ENCODE results near the gene LATS1.
A peak's percentile ranks its signal among the peaks of the same experiment; 100 is the strongest.
"Not testable (repeated sequence)": the region's sequence is repeated elsewhere in the genome, so short reads cannot be mapped to it uniquely, and the experiment has no call there.

The LATS1 gene

DNA sequence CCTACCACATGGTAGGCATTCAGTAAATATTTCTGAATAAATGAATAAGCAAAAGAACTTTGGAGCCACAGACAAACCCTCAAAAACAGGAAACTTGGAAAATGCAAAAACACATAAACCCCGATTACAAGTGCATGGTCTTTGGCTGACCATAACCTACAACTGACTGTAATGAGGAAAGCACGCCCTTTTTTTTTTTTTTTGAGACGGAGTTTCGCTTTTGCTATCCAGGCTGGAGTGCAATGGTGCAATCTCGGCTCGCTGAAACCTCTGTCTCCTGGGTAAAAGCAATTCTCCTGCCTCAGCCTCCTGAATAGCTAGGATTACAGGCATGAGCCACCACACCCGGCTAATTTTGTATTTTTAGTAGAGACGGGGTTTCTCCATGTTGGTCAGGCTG, 11.9 kb upstream of the LATS1 start:
- DNase-seq, result no peak

DNA sequence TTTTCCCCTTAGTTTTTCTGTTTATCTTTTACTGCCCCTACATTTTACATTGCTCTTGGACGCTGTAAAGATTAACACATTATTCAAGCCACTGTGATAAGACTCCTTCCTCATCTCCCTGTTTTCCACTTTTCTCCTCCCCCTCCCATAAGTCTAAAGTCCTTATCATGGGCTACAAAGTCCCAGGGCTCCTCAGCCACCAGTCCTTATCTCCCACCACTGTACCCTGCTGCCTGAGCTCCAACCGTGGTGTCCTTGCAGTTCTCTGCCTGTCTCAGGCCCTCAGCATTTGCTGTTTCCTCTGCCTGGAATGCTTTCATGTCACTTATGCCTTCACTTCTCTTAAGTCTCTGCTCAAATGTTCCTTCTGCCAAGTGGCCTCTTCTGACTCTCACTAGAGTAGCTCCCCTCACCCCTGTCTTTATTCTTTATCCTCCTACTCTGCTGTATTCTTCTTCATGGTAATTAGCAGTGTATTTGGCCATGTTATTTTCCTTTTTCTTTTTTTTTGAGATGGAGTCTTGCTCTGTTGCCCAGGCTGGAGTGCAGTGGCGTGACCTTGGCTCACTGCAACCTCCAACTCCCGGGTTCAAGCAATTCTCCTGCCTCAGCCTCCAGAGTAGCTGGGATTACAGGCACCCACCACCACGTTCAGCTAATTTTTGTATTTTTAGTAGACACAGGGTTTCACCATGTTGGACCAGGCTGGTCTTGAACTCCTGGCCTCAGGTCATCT, 10.8 kb upstream of the LATS1 start:
- no peak for DNase-seq

DNA sequence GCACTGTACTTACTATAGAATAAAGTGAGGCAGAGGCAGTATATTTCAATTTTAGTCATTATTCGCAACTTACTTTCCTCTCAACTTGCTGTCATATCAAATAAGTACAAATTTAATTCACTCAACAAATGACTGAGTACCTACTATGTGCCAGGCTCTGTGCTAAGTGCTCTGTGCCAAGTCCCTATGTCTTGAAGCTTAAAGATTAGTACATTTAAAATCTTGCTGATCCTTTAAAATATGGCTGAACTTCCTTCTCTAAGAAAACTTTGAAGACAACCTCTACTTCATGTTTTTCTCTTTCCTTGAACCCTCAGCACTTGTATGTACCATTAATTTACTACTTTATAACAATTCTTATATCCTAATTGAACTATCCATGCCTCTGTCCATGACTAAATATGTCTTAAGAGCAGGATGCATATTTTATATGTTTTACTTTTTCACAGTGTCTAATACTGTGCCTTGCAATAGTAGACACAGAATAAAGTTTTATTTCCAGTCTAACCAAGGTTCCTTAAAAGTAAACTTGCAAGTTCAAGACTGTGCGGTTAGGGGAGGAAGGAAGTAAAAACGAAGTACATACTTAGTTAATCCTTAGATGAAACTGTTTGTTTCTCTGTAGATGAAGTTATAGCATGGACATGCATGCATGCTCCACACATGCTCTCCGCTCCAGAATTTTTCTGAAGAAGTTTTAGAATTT, 10.0 kb upstream of the LATS1 start:
- DNase-seq, result no peak

DNA sequence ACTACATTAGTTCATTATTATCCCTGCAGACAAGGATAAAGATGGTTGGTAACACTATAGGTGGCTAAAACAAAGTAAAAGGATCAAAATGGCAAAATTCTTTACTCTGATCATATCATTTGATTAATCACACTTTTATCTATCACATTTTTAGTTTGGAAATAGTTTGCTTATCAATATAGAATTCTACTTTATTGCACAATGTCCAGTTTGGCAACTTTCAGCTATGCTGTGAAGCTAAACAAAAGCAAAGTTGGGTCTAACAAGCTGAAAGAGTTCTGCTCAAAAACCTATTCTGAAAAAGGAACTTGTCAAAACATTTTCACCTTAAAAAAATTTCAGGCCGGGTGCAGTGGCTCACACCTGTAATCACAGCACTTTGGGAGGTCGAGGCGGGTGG, 7.9 kb upstream of the LATS1 start:
- no peak for DNase-seq

DNA sequence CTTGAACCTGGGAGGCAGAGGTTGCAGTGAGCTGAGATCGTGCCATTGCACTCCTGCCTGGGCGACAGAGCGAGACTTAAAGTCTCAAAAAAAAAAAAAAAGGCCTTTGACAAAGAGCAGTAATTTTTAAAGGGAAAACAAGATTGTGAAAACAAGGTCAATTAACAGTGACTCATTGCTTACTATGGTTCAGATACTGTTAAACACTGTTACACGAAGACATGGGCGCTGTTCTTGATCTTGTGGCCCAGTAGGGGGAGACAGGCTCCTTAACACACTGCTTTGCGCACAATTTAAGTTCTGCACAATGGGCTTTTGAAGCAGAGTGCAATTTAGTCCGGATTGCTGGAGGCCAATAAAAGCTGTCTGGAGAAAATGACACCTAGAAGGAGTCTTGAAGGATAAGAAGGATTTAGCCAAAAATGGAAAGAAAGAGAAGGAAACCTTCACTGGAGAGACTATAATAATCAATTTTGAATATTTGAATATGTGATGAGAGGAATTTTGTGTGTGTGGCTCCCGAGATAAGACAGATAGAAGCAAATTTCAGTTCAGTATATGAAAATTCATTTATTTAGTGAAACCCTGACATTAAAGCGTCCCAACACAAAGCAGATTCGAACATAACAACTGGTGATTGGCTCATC, 6.0 kb upstream of the LATS1 start:
- peak in 36 of 58 donors; percentile 1 to 75 (median 19) for DNase-seq

DNA sequence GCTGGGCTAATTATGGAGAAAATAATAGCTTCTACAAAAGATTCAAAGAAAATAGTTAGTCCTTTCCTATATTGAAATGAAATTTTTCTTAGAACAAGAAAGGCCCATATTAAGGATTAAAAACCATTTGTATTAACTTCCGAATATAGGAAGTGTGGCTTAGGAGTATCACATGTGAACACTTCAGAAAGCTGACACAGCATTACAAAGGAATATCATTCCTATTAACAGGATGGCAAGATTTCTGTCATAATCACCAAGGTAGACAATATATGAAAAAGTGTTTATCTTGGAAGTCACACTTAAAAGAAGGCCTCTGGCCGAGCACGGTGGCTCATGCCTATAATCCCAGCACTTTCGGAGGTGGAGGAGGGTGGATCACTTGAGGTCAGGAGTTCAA, 5.4 kb upstream of the LATS1 start:
- DNase-seq, result no peak

DNA sequence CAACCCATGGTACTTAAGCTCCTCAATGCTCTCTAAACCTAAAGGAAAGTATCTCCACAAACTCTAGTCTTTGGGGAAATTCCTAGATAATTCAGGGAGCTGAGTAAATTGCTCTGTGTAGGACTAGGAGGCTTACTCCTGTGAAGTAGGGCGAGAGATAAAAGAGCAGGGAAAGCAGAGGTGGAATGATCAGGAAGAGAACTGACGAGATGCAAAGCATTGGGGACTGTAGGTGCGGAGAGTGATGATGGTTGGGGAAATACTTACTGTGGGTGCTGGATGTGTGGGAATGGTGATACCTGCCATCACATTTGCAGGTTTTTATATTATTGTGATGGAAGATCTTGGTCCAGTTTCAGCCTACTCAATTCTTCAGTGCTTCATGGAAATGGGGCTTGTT, 1.6 kb upstream of the LATS1 start:
- DNase-seq, result no peak

DNA sequence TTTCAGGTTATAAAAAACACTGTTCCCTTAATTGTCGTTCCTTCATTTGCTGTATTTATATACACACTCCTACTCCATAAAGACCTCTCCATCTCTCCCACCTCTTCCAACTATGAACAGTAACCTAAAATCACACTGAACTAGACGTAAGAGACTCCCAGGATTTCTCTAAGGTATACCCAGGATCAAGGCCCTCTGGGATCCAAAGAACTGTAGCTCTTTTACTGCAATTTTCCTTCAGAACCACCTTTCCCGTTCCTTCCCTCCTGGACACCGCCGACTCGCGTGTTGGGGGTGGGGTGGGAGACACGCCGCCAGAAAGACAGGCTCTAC, 680 bp downstream of the LATS1 start:
- no peak for DNase-seq

DNA sequence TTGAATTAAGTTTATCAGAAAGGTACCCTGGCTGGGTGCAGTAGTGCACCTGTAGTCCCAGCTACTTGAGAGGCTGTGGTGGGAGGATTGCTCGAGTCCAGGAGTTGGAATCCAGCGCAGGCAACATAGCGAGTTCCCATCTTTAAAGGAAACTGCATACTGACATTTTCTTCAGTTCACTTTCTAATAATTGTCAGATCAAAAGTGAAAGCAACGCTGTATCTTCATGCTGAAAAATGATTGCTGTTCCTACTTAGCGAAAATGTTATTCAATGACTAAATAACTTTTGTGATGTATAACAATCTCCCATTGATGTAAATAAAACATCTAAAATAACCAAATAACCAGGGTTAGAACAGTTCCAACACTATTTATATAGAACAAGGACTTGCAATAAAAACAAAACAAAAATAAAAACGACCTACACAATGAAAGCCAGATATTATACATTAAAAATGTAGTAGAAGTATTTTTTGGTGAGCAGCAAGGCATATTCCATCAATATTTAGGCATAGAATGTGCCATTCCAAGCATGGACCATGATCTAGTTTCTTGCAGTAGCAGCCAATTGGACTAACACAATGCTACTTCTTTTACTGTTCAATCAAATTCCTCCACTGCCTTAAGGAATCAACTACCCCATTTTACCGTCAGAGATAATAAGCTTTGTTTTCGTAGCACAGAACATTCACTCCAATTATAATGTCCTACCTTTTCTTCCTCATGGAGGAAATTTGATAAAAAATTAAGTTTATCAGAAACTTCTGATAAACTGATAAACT, 1.5 kb downstream of the LATS1 start:
- no peak for DNase-seq

DNA sequence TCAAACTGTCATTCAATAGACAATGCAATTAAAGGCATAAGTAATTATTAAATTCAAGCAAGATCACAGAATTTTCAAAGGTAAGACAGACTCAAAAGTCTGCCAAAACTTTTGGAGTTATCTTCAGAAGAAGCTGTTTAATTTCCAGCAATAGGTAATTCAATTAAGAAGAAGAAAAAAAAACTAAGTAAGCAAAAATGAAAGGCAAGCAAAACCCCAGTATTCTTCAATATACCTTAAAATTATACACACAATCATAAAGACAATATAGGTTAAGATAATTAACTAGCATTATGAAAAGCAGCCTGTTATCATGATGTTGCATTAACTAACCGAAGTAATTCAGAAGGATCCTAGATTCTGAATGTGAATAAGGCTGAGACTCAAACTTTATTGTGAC, 3.5 kb downstream of the LATS1 start:
- no peak for DNase-seq

DNA sequence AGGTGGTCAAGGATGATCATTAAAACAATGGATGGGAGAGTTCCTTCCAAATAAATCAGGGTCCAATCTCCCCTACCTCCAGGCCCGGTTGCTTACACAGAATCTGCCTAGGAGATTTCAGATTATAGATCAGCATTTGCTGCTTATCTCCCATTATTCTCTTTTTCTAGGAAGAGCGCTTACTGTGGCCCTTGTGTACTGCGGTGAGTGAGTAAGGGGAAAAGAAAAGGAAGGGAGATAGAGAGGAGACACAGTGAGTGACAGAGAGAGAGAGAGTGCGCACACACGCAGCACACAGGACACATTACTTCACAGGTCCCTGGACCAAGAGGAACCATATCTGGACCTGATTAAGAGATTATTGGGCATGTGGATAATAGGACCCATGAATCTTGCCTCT, 6.2 kb downstream of the LATS1 start:
- DNase-seq, result no peak

DNA sequence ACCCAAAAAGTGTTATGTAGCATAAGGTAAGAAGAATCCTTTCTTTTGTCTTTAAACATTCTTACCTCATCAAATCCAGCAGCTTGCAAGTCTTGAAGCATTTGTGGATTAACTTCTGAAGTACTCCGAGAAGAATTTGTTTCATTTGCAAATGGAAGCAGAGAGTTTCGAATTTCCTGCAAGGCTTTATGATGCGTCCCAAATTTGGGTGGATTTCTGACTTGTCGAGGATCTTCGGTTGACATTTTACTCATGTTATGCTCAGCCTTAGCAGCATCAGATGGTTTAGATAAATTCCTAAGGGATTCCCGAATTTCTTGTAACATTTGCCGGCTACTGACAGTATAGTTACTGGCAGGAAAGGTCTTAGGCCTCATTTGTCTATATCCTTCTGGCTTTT, 16.2 kb downstream of the LATS1 start:
- DNase-seq, result no peak

DNA sequence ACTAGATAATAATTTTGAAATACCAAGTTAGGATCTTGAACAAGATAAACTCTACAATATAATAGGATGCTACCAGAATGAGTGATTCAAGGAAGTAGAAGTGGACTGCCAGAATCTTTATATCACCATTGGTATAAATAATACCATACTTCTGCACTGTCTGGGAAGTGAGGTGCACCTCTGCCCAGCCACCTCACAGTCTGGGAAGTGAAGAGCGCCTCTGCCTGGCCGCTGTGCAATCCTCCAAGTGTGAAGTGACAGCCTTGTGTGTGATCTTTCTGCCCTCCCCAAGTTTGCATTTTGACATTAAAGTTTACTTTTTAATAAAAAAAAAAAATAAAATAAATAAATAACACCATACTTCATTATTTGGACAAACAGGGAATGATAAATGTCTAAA, 18.8 kb downstream of the LATS1 start:
- DNase-seq, result no peak

DNA sequence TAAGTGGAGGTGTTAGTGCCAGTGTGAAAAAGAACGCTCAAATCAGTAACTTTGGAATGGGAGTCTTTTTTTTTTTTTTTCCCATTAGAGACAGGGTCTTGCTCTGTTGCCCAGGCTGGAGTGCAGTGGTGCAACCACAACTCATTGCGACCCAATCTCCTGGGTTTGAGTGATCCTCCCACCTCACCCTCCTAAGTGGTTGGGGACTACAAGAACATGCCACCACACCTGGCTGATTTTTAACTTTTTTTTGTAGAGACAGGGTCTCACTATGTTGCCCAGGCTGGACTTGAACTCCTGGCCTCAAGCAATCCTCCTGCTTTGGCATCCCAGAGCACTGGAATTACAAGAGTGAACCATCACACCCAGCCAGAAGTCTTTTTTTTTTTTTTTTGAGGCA, 19.7 kb downstream of the LATS1 start:
- DNase-seq, result no peak

DNA sequence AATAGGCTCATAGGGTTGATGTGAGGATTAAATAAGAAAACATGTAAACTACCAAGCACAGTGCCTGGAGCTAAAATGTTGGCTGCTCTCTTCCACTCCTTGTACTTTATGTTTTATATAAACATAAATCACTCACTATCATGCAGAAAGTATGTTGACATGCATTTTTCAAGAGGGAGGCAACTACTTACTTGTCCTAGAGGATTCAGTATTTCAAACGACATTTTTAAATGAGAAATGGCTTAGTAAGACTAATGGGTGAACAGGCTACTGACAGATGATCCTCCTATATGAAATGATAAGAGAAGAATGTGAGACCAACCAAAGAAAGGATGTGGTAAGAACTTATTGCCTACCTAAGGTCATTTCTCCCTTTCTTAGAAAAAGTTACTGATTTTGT, 21.0 kb downstream of the LATS1 start:
- no peak for DNase-seq

DNA sequence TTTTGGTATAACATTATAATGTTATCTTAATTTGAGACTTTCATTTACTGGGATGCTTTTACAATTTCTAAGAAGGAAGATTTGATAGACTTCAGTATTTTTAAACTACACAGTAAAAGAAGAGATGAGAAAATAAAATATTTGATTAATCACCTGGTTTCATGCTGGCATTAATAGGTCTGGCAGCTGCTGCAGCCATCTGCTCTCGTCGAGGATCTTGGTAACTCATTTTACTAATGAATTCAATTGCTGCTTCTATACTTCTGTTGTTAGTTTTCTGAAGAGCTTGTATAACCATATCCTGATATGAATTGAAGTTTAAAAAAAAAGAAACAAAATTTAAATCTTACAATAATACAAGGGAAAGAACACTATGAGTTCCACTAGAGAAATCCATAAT, 23.0 kb downstream of the LATS1 start:
- no peak for DNase-seq

DNA sequence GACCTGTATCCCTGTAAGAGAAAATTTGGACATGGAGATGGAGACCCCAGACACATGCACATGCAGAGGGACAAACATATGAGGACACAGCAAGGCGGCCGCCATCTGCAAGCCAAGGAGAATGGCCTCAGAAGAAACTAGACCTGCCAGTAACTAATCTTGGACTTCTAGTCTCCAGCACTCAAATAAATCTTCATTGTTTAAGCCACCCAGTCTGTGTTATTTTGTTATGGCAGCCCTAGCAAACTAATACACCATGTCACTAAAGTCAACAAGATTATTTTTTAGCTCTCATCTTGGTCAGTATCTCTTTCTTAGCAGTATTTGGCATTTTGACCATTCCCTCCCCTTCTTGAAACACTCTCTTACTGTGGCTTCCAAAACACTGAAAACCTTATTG, 26.7 kb downstream of the LATS1 start:
- no peak for DNase-seq

DNA sequence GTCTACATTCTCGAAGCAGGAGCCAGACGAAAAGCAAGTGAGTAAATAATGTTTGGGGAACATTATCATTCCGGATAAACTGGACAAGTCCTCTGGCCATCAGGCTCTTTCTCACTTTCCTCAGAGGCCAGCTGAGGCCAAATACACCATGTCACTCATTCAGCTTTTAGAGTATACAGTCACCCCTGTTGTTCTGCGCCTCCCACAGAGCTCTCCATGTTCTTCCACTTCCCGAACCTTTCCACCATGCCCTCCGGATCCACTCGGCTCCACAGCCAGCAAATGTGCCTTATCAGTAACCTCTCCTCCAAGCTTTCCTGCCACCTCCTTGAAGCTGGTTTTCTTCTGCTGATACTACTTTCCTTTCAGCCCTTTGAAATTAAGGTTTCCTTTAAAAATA, 31.7 kb downstream of the LATS1 start:
- no peak for DNase-seq

DNA sequence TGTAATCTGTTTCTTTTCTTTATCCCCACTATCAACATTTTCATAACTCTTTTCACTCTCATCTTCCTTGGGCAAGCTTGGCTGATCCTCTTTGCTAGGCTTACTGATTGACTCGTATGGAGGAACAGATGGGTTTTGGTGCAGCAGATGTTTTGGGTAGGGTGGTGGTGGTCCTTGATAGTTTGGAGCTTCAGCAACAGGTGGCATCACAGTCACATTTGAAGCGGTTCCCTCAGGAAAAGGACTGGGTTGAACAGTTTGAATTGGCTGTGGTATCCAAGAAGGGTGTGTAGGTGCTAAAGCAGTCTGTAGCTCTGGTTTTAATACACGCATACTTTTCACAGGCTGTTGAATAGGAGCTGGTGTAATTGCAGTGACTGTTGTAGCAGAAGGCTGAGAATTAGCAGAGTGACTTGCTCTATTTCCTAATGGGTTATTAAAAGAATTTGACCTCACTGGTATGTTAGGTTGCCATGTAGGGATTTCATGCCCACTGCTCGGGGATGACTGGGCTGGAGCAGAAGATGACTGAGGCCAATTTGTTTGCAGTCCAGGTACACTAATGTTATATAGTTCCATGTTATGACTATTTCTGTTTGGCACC, 34.5 kb downstream of the LATS1 start:
- DNase-seq, result peak in 1 of 58 donors; percentile 1

DNA sequence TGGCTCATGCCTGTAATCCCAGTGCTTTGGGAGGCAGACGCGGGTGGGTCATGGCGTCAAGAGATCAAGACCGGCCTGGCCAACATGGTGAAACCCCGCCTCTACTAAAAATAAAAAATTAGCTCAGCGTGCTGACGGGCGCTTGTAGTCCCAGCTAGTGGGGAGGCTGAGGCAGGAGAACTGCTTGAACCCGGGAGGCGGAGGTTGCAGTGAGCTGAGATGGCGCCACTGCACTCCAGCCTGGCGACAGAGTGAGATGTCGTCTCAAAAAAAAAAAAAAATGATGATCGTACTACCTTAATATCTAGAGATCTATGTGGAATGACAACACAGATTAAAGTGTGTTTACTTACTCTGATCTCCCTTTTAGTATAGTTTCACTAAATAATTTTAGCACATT, 36.1 kb downstream of the LATS1 start:
- not testable (repeated sequence) for DNase-seq

DNA sequence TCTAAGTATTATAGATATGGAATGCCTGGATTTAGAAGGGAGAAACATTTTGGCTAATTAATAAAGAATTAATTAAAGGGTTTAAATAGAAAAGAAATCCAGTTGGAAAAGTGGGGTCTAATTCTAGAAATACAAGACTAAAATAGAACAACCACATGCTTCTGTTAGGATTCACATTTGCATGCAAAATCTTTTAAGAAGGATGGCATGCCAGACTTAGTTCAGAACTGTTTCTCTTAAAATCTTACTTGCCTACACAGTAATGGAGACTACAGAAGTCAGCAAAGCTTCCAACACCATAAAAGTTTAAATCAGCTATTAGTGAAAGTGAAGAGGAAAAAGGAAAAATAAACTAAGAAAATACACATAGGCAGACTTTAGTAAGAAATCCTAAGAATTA, 36.7 kb downstream of the LATS1 start:
- no peak for DNase-seq

DNA sequence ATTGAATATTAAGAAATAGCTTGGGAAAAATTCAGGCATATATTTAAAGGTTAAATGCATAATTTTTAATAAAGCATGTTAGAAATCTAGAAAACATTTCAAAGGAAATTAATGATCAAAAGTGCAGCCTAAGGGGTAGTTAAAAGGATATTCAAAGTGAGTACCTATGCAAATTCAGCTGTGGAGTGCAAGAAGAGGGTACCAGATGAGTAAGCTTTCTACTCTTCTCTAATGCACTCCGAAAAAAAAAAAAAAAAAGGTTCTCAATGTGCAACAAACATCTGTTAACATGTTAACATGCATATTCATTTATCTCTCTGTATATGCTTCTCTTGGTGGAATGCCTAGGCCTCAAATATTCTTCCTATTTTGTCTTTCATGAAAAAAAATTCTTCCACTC, 37.4 kb downstream of the LATS1 start:
- no peak for DNase-seq

Data from anterior cingulate cortex (tissue), 58 donors.